C1 segment of cervical spinal cord (tissue), 14 donors: Measurements from ENCODE around the gene ZBTB24.
A peak's percentile ranks its signal among the peaks of the same experiment; 100 is the strongest.

Experiments used
- DNase-seq, 14 donors: peaks; one replicate each; lab custom pipeline; 2025; lab: John Stamatoyannopoulos, UW

ZBTB24 gene

GRCh38 chr6:109451376-109451775 lies 31.6 kb downstream of the ZBTB24 start:
- DNase-seq, result no peak

- no peak for DNase-seq
These were observed 32.2 kb downstream of the ZBTB24 start for GRCh38 chr6:109450801-109451200.

- no peak for DNase-seq
These were observed 33.0 kb downstream of the ZBTB24 start for GRCh38 chr6:109449795-109450673.

- DNase-seq, result no peak
These were observed 33.8 kb downstream of the ZBTB24 start for GRCh38 chr6:109449064-109449794.

GRCh38 chr6:109448615-109449014 lies 34.4 kb downstream of the ZBTB24 start:
- no peak for DNase-seq

- no peak for DNase-seq
These were observed 35.0 kb downstream of the ZBTB24 start for GRCh38 chr6:109447878-109448555.

GRCh38 chr6:109447087-109447486 lies 35.9 kb downstream of the ZBTB24 start:
- no peak for DNase-seq

GRCh38 chr6:109446541-109446940 lies 36.5 kb downstream of the ZBTB24 start:
- no peak for DNase-seq

- DNase-seq, result no peak
These were observed 36.9 kb downstream of the ZBTB24 start for GRCh38 chr6:109446072-109446471.

GRCh38 chr6:109445382-109445781 lies 37.6 kb downstream of the ZBTB24 start:
- DNase-seq, result no peak

GRCh38 chr6:109443425-109443950 lies 39.5 kb downstream of the ZBTB24 start:
- DNase-seq, result no peak

GRCh38 chr6:109442393-109442924 lies 40.6 kb downstream of the ZBTB24 start:
- DNase-seq, result no peak

- DNase-seq, result peak in 3 of 14 donors; percentile 52 to 56 (median 56)
These were observed 41.8 kb downstream of the ZBTB24 start for GRCh38 chr6:109441069-109441816.

GRCh38 chr6:109440331-109441068 lies 42.5 kb downstream of the ZBTB24 start, which contains the start of the genes PPIL6 and SMPD2:
Gene PPIL6, minus strand, starts transcription at chr6:109440628. Its CDS starts 38 bp downstream, at chr6:109440590.
Gene SMPD2, plus strand, starts transcription at chr6:109440724. Its CDS starts 398 bp downstream, at chr6:109441122.
- peak in 13 of 14 donors; percentile 41 to 90 (median 73) for DNase-seq

- DNase-seq, result no peak
These were observed 47.0 kb downstream of the ZBTB24 start for GRCh38 chr6:109436041-109436440.

- no peak for DNase-seq
These were observed 48.6 kb downstream of the ZBTB24 start for GRCh38 chr6:109434456-109434855.

- DNase-seq, result peak in 1 of 14 donors; percentile 35
These were observed 53.5 kb downstream of the ZBTB24 start for GRCh38 chr6:109429496-109429895.

- DNase-seq, result peak in 1 of 14 donors; percentile 84
These were observed 54.0 kb downstream of the ZBTB24 start for GRCh38 chr6:109428889-109429477.

GRCh38 chr6:109424946-109425345 lies 58.1 kb downstream of the ZBTB24 start:
- DNase-seq, result no peak
